WTC11 (cell line): ENCODE data around the gene ASB14.

Experiments
- ATF2 ChIP-seq: sonication (generic); formaldehyde crosslinking; IDR thresholded peaks from 2 replicates; pipeline ENCODE4 v1.8.1; 2022; ENCODE audit warnings: low read depth, missing genetic modification reagents, borderline replicate concordance
- CREB1 ChIP-seq: sonication (generic); formaldehyde crosslinking; IDR thresholded peaks from 2 replicates; pipeline ENCODE4 v1.8.0; 2023; ENCODE audit warnings: mild to moderate bottlenecking, missing genetic modification reagents
- CTCF ChIP-seq: fragments of 200-600 bp; IDR thresholded peaks from 2 replicates; pipeline ENCODE4 v1.8.0; 2022; ENCODE audit warnings: antibody characterized with exemption
- NFE2L1 ChIP-seq: sonication (generic); formaldehyde crosslinking; IDR thresholded peaks from 2 replicates; pipeline ENCODE4 v1.8.1; 2023; ENCODE audit warnings: missing genetic modification reagents
- NR3C1 ChIP-seq: sonication (generic); formaldehyde crosslinking; conservative IDR thresholded peaks from 2 replicates; pipeline ENCODE4 v1.8.1; 2023; ENCODE audit warnings: low read depth, mild to moderate bottlenecking, missing genetic modification reagents
- STAT6 ChIP-seq: sonication (generic); formaldehyde crosslinking; conservative IDR thresholded peaks from 2 replicates; pipeline ENCODE4 v1.8.1; 2023; ENCODE audit warnings: mild to moderate bottlenecking, low read depth, missing genetic modification reagents, moderate library complexity
- TEAD4 ChIP-seq: sonication (generic); formaldehyde crosslinking; IDR thresholded peaks from 2 replicates; pipeline ENCODE4 v1.8.0; 2022; ENCODE audit warnings: mild to moderate bottlenecking, missing genetic modification reagents
- TP53 ChIP-seq: sonication (generic); formaldehyde crosslinking; IDR thresholded peaks from 2 replicates; pipeline ENCODE4 v1.8.1; 2023; ENCODE audit warnings: mild to moderate bottlenecking, missing genetic modification reagents
- USF2 ChIP-seq: sonication (generic); formaldehyde crosslinking; IDR thresholded peaks from 2 replicates; pipeline ENCODE4 v1.8.1; 2023; ENCODE audit warnings: mild to moderate bottlenecking, missing genetic modification reagents, moderate library complexity
- ZSCAN18 ChIP-seq: fragments of 250-450 bp; sonication (Bioruptor Pico); IDR thresholded peaks from 2 replicates; pipeline ENCODE4 v2.1.2; 2022; ENCODE audit warnings: mild to moderate bottlenecking, moderate library complexity

- TF ChIP-seq CTCF, result no peak
- no peak for TF ChIP-seq STAT6 (CRISPR knock-in tag)
- TF ChIP-seq ATF2 (CRISPR knock-in tag), result no peak
- TF ChIP-seq CREB1 (CRISPR knock-in tag), result no peak
- TF ChIP-seq TEAD4, result no peak
- no peak for TF ChIP-seq USF2
- TF ChIP-seq ZSCAN18 (CRISPR knock-in tag), result no peak
- no peak for TF ChIP-seq NR3C1 (CRISPR knock-in tag)
- TF ChIP-seq TP53, result no peak
- TF ChIP-seq NFE2L1 (CRISPR knock-in tag), result no peak
Measured at GRCh38 chr3:57335283-57335938, 42.9 kb upstream of the ASB14 start.
